OCI-LY1 (cell line): ENCODE measurements around the gene CCDC33.

Source experiments
- H2AFZ ChIP-seq: fragments of 200-600 bp; sonication (generic), shearing (Covaris generic); 2 replicates; pipeline ENCODE4 v1.6.0; 2014; ENCODE audit warnings: antibody characterized with exemption, mild to moderate bottlenecking, low read length
- H3F3A ChIP-seq: fragments of 200-600 bp; sonication (generic), shearing (Covaris generic); 2 replicates; pipeline ENCODE4 v1.6.0; 2014; ENCODE audit warnings: mild to moderate bottlenecking, antibody characterized with exemption, low read length, moderate library complexity; ENCODE audit not compliant: insufficient read depth
- H3K27ac ChIP-seq: fragments of 200-600 bp; sonication (generic); 2 replicates; pipeline ENCODE4 v1.5.1; 2014; ENCODE audit warnings: low read length, mixed run types, mild to moderate bottlenecking, low read depth; ENCODE audit not compliant: poor library complexity, severe bottlenecking
- H3K27me3 ChIP-seq: fragments of 200-600 bp; sonication (generic); 2 replicates; pipeline ENCODE4 v1.6.0; 2014; ENCODE audit warnings: antibody characterized with exemption, mild to moderate bottlenecking, low read length, moderate library complexity; ENCODE audit not compliant: insufficient read depth
- H3K36me3 ChIP-seq: fragments of 200-600 bp; sonication (generic); 2 replicates; pipeline ENCODE4 v1.6.1; 2014; ENCODE audit warnings: mild to moderate bottlenecking, antibody characterized with exemption, low read length, moderate library complexity, mixed read lengths; ENCODE audit not compliant: insufficient read depth
- H3K4me1 ChIP-seq: fragments of 200-600 bp; sonication (generic); 2 replicates; pipeline ENCODE4 v1.5.1; 2014; ENCODE audit warnings: mild to moderate bottlenecking, low read length, moderate library complexity; ENCODE audit not compliant: insufficient read depth, severe bottlenecking
- H3K4me2 ChIP-seq: fragments of 200-600 bp; sonication (generic), shearing (Covaris generic); 2 replicates; pipeline ENCODE4 v1.6.1; 2014; ENCODE audit warnings: low read length
- H3K4me3 ChIP-seq: fragments of 200-600 bp; sonication (generic); 2 replicates; pipeline ENCODE4 v1.5.1; 2014; ENCODE audit warnings: low read length, low read depth, mild to moderate bottlenecking, mixed read lengths; ENCODE audit not compliant: poor library complexity, severe bottlenecking
- H3K79me2 ChIP-seq: fragments of 200-600 bp; shearing (Covaris generic); 2 replicates; pipeline ENCODE4 v1.6.1; 2016; ENCODE audit warnings: mixed run types, low read length, mixed read lengths; ENCODE audit not compliant: insufficient read depth
- H3K9ac ChIP-seq: fragments of 200-600 bp; sonication (generic), shearing (Covaris generic); 2 replicates; pipeline ENCODE4 v1.6.1; 2014; ENCODE audit warnings: mild to moderate bottlenecking, low read length, mixed read lengths
- H3K9me2 ChIP-seq: fragments of 200-600 bp; sonication (generic), shearing (Covaris generic); 2 replicates; pipeline ENCODE4 v1.6.1; 2014; ENCODE audit warnings: low read depth, mild to moderate bottlenecking, low read length, mixed read lengths
- H3K9me3 ChIP-seq: fragments of 200-600 bp; shearing (Covaris generic); 2 replicates; pipeline ENCODE4 v1.6.1; 2014; ENCODE audit warnings: low read length, mixed read lengths
- H4K20me1 ChIP-seq: fragments of 200-600 bp; sonication (generic), shearing (Covaris generic); 2 replicates; pipeline ENCODE4 v1.6.0; 2016; ENCODE audit warnings: mild to moderate bottlenecking, low read length; ENCODE audit not compliant: insufficient read depth
- EZH2 ChIP-seq: fragments of 200-600 bp; sonication (generic), shearing (Covaris generic); IDR thresholded peaks from 2 replicates; pipeline ENCODE4 v1.8.0; 2017; ENCODE audit warnings: borderline replicate concordance, mixed run types, mild to moderate bottlenecking, antibody characterized with exemption, low read length, moderate library complexity, mixed read lengths
- TF ChIP-seq, protein P1 (sequence below): fragments of 200-600 bp; sonication (generic), shearing (Covaris generic); IDR thresholded peaks from 2 replicates; pipeline ENCODE4 v1.5.1; 2017; ENCODE audit warnings: mild to moderate bottlenecking, antibody characterized with exemption, low read length, moderate library complexity, mixed read lengths

CCDC33 gene

GRCh38 chr15:74384566-74384880, 148.4 kb downstream of the CCDC33 start:
- H3K4me3 ChIP-seq, result no peak overlapping the region
- H3K9me2 ChIP-seq, result no peaks in the 10 kb centered on the region
- H3K27me3 ChIP-seq, result peaks cover 15% of the 10 kb centered on the region
- no peak overlapping the region for H2AFZ ChIP-seq
- H3K36me3 ChIP-seq, result no peaks in the 10 kb centered on the region
- TF ChIP-seq, protein P1, sequence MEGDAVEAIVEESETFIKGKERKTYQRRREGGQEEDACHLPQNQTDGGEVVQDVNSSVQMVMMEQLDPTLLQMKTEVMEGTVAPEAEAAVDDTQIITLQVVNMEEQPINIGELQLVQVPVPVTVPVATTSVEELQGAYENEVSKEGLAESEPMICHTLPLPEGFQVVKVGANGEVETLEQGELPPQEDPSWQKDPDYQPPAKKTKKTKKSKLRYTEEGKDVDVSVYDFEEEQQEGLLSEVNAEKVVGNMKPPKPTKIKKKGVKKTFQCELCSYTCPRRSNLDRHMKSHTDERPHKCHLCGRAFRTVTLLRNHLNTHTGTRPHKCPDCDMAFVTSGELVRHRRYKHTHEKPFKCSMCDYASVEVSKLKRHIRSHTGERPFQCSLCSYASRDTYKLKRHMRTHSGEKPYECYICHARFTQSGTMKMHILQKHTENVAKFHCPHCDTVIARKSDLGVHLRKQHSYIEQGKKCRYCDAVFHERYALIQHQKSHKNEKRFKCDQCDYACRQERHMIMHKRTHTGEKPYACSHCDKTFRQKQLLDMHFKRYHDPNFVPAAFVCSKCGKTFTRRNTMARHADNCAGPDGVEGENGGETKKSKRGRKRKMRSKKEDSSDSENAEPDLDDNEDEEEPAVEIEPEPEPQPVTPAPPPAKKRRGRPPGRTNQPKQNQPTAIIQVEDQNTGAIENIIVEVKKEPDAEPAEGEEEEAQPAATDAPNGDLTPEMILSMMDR, result no peak
- TF ChIP-seq EZH2, result no peak
- no peak overlapping the region for H3K27ac ChIP-seq
- no peaks in the 10 kb centered on the region for H3K9me3 ChIP-seq
- H3K79me2 ChIP-seq, result no peaks in the 10 kb centered on the region
- no peak overlapping the region for H3K9ac ChIP-seq
- H3K4me2 ChIP-seq, result no peak overlapping the region
- H4K20me1 ChIP-seq, result no peaks in the 10 kb centered on the region
- no peaks in the 10 kb centered on the region for H3F3A ChIP-seq
- no peaks in the 10 kb centered on the region for H3K4me1 ChIP-seq

DNA sequence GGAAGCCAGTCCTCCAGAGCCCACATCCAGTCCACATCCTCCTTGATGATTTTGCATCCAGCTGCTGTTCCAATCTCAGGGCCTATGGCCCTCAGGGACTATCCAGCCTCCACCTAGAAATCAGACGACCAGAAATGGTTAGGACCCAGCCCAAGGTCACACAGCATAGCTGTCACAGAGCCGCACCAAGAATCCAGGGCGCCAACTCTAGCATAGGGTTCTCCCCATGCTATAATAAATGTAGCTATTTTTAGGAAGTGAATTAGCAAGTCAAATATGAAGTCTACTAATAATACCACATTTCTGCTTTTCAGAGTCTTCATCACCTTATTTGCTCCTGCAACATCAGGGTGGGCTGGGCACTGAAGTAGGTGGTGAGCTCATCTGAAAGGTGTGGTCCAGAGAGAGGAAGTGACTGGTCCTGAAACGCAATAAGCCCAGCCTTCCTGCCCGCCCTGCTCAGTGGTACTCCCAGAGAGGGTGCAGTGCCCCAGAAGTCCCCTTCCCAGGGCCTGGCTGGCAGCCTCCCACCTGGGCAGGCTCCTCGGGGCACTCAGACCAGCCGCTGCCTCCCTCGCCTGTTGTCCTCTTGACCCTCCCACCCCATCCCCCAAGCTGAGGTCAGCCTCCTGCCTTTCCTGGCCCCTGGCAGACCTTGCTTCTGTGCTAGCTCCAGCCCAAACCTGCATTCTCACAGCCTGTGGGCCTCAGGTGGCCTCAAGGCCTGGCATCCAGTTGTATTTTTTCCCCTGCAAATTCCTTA, 148.9 kb downstream of the CCDC33 start:
- H3K27me3 ChIP-seq, result peaks cover 15% of the 10 kb centered on the region
- no peak overlapping the region for H3K27ac ChIP-seq
- TF ChIP-seq, protein P1, result no peak
- TF ChIP-seq EZH2, result no peak
- no peak overlapping the region for H3K9ac ChIP-seq
- no peak overlapping the region for H2AFZ ChIP-seq
- H3K4me3 ChIP-seq, result no peak overlapping the region
- H3K4me1 ChIP-seq, result no peaks in the 10 kb centered on the region
- no peaks in the 10 kb centered on the region for H3K9me2 ChIP-seq
- H3F3A ChIP-seq, result no peaks in the 10 kb centered on the region
- no peaks in the 10 kb centered on the region for H3K9me3 ChIP-seq
- no peak overlapping the region for H3K4me2 ChIP-seq
- no peaks in the 10 kb centered on the region for H3K79me2 ChIP-seq
- no peaks in the 10 kb centered on the region for H3K36me3 ChIP-seq
- no peaks in the 10 kb centered on the region for H4K20me1 ChIP-seq

- no peaks in the 10 kb centered on the region for H3K4me1 ChIP-seq
- H3K4me3 ChIP-seq, result no peak overlapping the region
- H3K27me3 ChIP-seq, result peaks cover 15% of the 10 kb centered on the region
- no peaks in the 10 kb centered on the region for H3F3A ChIP-seq
- H3K4me2 ChIP-seq, result no peak overlapping the region
- no peaks in the 10 kb centered on the region for H4K20me1 ChIP-seq
- no peak overlapping the region for H3K9ac ChIP-seq
- no peak overlapping the region for H2AFZ ChIP-seq
- no peak overlapping the region for H3K27ac ChIP-seq
- no peaks in the 10 kb centered on the region for H3K79me2 ChIP-seq
- no peaks in the 10 kb centered on the region for H3K9me2 ChIP-seq
- H3K36me3 ChIP-seq, result no peaks in the 10 kb centered on the region
- TF ChIP-seq, protein P1, result no peak
- TF ChIP-seq EZH2, result no peak
- H3K9me3 ChIP-seq, result no peaks in the 10 kb centered on the region
Measured at GRCh38 chr15:74385733-74386132, 149.6 kb downstream of the CCDC33 start.
